ENCODE results near the gene CNTNAP4. TPM values are rescaled to one million over a fixed set of nuclear protein-coding genes. Genes with fewer than 3 reads are reported as not detected.

Gene CNTNAP4
- polyA plus RNA-seq, 3 donors = not detected

- Histone ChIP-seq H3K9me3 (replicated peaks in 1 of 2; ENCODE audit: control insufficient read depth in 1 of 2, insufficient read depth in 1 of 2, low read length in 2 of 2) (peaks cover 0 to 11% of the 10 kb centered on the region in 2 donors), H2AFZ (ENCODE audit: insufficient read depth, low read depth, low read length, poor library complexity, severe bottlenecking) (no peak overlapping the region), H3K4me1 (ENCODE audit: control insufficient read depth in 1 of 2, insufficient read depth in 2 of 2, low read length in 2 of 2) (no peaks in the 10 kb centered on the region), H3K79me2 (ENCODE audit: insufficient read depth, low read length) (no peaks in the 10 kb centered on the region), H3K4me2 (replicated peaks; ENCODE audit: extremely low read depth, low read length, poor library complexity, severe bottlenecking) (no peak overlapping the region), H3K36me3 (replicated peaks in 1 of 2; ENCODE audit: control insufficient read depth in 1 of 2, insufficient read depth in 2 of 2, low read length in 2 of 2) (no peaks in the 10 kb centered on the region), H4K20me1 (ENCODE audit: insufficient read depth, low read length) (no peaks in the 10 kb centered on the region), H3K27me3 (ENCODE audit: control insufficient read depth in 2 of 2, insufficient read depth in 2 of 2, low read length in 2 of 2) (no peaks in the 10 kb centered on the region), H3K4me3 (replicated peaks in 1 of 3; ENCODE audit: low read depth in 2 of 3, low read length in 3 of 3) (no peak overlapping the region), H3K9ac (ENCODE audit: insufficient read depth, low read length, poor library complexity, severe bottlenecking) (no peak overlapping the region), H3K27ac (ENCODE audit: low read depth in 1 of 2, low read length in 2 of 2) (no peak overlapping the region)
- H3K27me3 Mint-ChIP-seq (ENCODE audit: low read depth in 3 of 3) = peaks cover 0 to 1% (median 0%) of the 10 kb centered on the region in 3 donors
- no peaks in the 10 kb centered on the region for H3K4me1 Mint-ChIP-seq
- H3K9me3 Mint-ChIP-seq = peaks cover 0 to 15% (median 9%) of the 10 kb centered on the region in 7 donors
- no peak overlapping the region for H3K4me3 Mint-ChIP-seq
- no CpG with 5 or more reads among the region's 5 CpGs for WGBS (ENCODE audit: insufficient coverage)
- no peak for DNase-seq
- intact Hi-C loops (cut with micrococcal nuclease) = no loop called here
- no peak overlapping the region for H3K27ac Mint-ChIP-seq
- no peak for TF ChIP-seq CTCF (IDR thresholded peaks at IDR 0.05)
- no peaks in the 10 kb centered on the region for H3K36me3 Mint-ChIP-seq
These were observed 44.5 kb upstream of the CNTNAP4 start for GRCh38 chr16:76232704-76233103.

GRCh38 chr16:76235025-76235424 is 42.2 kb upstream of the CNTNAP4 start:
- H3K4me3 ChIP-seq (replicated peaks in 1 of 3; ENCODE audit: low read depth in 2 of 3, low read length in 3 of 3) = no peak overlapping the region
- no peaks in the 10 kb centered on the region for H3K4me1 ChIP-seq (ENCODE audit: control insufficient read depth in 1 of 2, insufficient read depth in 2 of 2, low read length in 2 of 2)
- H3K9me3 ChIP-seq (replicated peaks in 1 of 2; ENCODE audit: control insufficient read depth in 1 of 2, insufficient read depth in 1 of 2, low read length in 2 of 2) = peaks cover 0 to 7% of the 10 kb centered on the region in 2 donors
- no peak for TF ChIP-seq CTCF (IDR thresholded peaks at IDR 0.05)
- H4K20me1 ChIP-seq (ENCODE audit: insufficient read depth, low read length) = no peaks in the 10 kb centered on the region
- no peak overlapping the region for H3K27ac Mint-ChIP-seq
- H3K4me3 Mint-ChIP-seq = no peak overlapping the region
- no peak overlapping the region for H2AFZ ChIP-seq (ENCODE audit: insufficient read depth, low read depth, low read length, poor library complexity, severe bottlenecking)
- H3K79me2 ChIP-seq (ENCODE audit: insufficient read depth, low read length) = no peaks in the 10 kb centered on the region
- no peak overlapping the region for H3K4me2 ChIP-seq (replicated peaks; ENCODE audit: extremely low read depth, low read length, poor library complexity, severe bottlenecking)
- H3K27me3 ChIP-seq (ENCODE audit: control insufficient read depth in 2 of 2, insufficient read depth in 2 of 2, low read length in 2 of 2) = no peaks in the 10 kb centered on the region
- H3K9ac ChIP-seq (ENCODE audit: insufficient read depth, low read length, poor library complexity, severe bottlenecking) = no peak overlapping the region
- intact Hi-C loops (cut with micrococcal nuclease) = no loop called here
- no peaks in the 10 kb centered on the region for H3K4me1 Mint-ChIP-seq
- peaks cover 0 to 15% (median 6%) of the 10 kb centered on the region in 7 donors for H3K9me3 Mint-ChIP-seq
- no peak for DNase-seq
- no peaks in the 10 kb centered on the region for H3K36me3 Mint-ChIP-seq
- 91% methylated on average over 22 of the region's 23 CpGs for WGBS (ENCODE audit: insufficient coverage)
- no peaks in the 10 kb centered on the region for H3K36me3 ChIP-seq (replicated peaks in 1 of 2; ENCODE audit: control insufficient read depth in 1 of 2, insufficient read depth in 2 of 2, low read length in 2 of 2)
- peaks cover 0 to 1% (median 0%) of the 10 kb centered on the region in 3 donors for H3K27me3 Mint-ChIP-seq (ENCODE audit: low read depth in 3 of 3)
- H3K27ac ChIP-seq (ENCODE audit: low read depth in 1 of 2, low read length in 2 of 2) = no peak overlapping the region

Measured in CD14-positive monocyte (primary cell).